Neutrophil (primary cell): ENCODE results near the gene CLPX.
"Not testable (repeated sequence)": the region's sequence is repeated elsewhere in the genome, so short reads cannot be mapped to it uniquely, and the experiment has no call there.

Source experiments
- H3K27ac ChIP-seq: fragments of 200-600 bp; sonication (generic); 2 replicates; pipeline ENCODE4 v1.5.1; 2016; ENCODE audit warnings: mild to moderate bottlenecking, moderate library complexity
- H3K27me3 ChIP-seq: fragments of 200-600 bp; sonication (generic); 2 replicates; pipeline ENCODE4 v1.6.0; 2016; ENCODE audit warnings: mild to moderate bottlenecking
- H3K36me3 ChIP-seq: fragments of 200-600 bp; sonication (generic); 2 replicates; pipeline ENCODE4 v1.5.1; 2017
- H3K4me1 ChIP-seq, 2 experiments: fragments of 200-600 bp in 1 of 2; sonication (generic) in 1 of 2; 1 replicate in 1 of 2; 2 replicates in 1 of 2; pipeline versions ENCODE4 v1.5.1 to v1.6.1; 2013 to 2016; ENCODE audit warnings: low read depth in 1 of 2, low read length in 1 of 2, mild to moderate bottlenecking in 1 of 2, moderate library complexity in 1 of 2; ENCODE audit not compliant: control insufficient read depth in 1 of 2, insufficient read depth in 1 of 2
- H3K4me3 ChIP-seq, 2 experiments: fragments of 200-600 bp in 1 of 2; sonication (generic) in 1 of 2; 1 replicate in 1 of 2; 2 replicates in 1 of 2; pipeline ENCODE4 v1.5.1; 2013 to 2016; ENCODE audit warnings: low read depth in 1 of 2, low read length in 1 of 2, mild to moderate bottlenecking in 1 of 2, moderate library complexity in 1 of 2
- H3K9me3 ChIP-seq: fragments of 200-600 bp; sonication (generic); 2 replicates; pipeline ENCODE4 v1.5.1; 2016
- CTCF ChIP-seq: fragments of 200-600 bp; sonication (generic); IDR thresholded peaks from 2 replicates; pipeline ENCODE4 v1.5.1; 2016; ENCODE audit warnings: antibody characterized with exemption

CLPX gene

GRCh38 chr15:65101891-65102708, 83.0 kb downstream of the CLPX start:
- no peak for TF ChIP-seq CTCF
- Histone ChIP-seq H3K4me3 (no peak overlapping the region), H3K9me3 (no peaks in the 10 kb centered on the region), H3K27me3 (no peaks in the 10 kb centered on the region), H3K27ac (no peak overlapping the region), H3K4me1 (no peaks in the 10 kb centered on the region), H3K36me3 (peaks cover 33% of the 10 kb centered on the region)

GRCh38 chr15:65101411-65101890, 83.7 kb downstream of the CLPX start:
- Histone ChIP-seq H3K27me3 (no peaks in the 10 kb centered on the region), H3K27ac (no peak overlapping the region), H3K4me1 (no peaks in the 10 kb centered on the region), H3K4me3 (no peak overlapping the region), H3K36me3 (peaks cover 33% of the 10 kb centered on the region), H3K9me3 (no peaks in the 10 kb centered on the region)
- TF ChIP-seq CTCF: peak; percentile 55

GRCh38 chr15:65100442-65100841, 84.7 kb downstream of the CLPX start:
- Histone ChIP-seq H3K4me1 (no peaks in the 10 kb centered on the region), H3K27ac (no peak overlapping the region), H3K27me3 (no peaks in the 10 kb centered on the region), H3K4me3 (no peak overlapping the region), H3K9me3 (no peaks in the 10 kb centered on the region), H3K36me3 (peaks cover 27% of the 10 kb centered on the region)
- no peak for TF ChIP-seq CTCF

- H3K27me3 ChIP-seq, H3K4me1 ChIP-seq, H3K9me3 ChIP-seq, H3K27ac ChIP-seq, H3K4me3 ChIP-seq: not testable (repeated sequence)
- peaks cover 22% of the 10 kb centered on the region for H3K36me3 ChIP-seq
Observed at GRCh38 chr15:65099801-65100200, 85.3 kb downstream of the CLPX start.

GRCh38 chr15:65099336-65099735, 85.8 kb downstream of the CLPX start:
- peaks cover 22% of the 10 kb centered on the region for H3K36me3 ChIP-seq

More at GRCh38 chr15:65099336-65099735, 85.8 kb downstream of the CLPX start:
- Histone ChIP-seq H3K4me3 (no peak overlapping the region), H3K27me3 (no peaks in the 10 kb centered on the region), H3K27ac (no peak overlapping the region), H3K9me3 (no peaks in the 10 kb centered on the region), H3K4me1 (no peaks in the 10 kb centered on the region)
- no peak for TF ChIP-seq CTCF
